Upper lobe of left lung (tissue), 6 donors: ENCODE results near the gene DPP6. TPM values are rescaled to one million over a fixed set of nuclear protein-coding genes. Genes with fewer than 3 reads are reported as not detected.
A peak's percentile ranks its signal among the peaks of the same experiment; 100 is the strongest.

ENCODE experiments used
- ATAC-seq, 2 donors: fragments of 200-7000 bp; cut with Tn5 transposase; one replicate each; pipeline ENCODE4 v1.9.1; 2022; ENCODE audit warnings: mild to moderate bottlenecking in 2 of 2, moderate library complexity in 2 of 2; ENCODE audit not compliant: low FRiP score in 2 of 2
- DNase-seq, 2 donors: peaks; one replicate each; pipeline ENCODE4 v3.0.0-alpha.2; 2019 to 2020
- H3K27ac ChIP-seq, 4 donors: fragments of 200-600 bp; sonication (generic); one replicate each; pipeline ENCODE4 v1.5.1; 2016 to 2019
- H3K27me3 ChIP-seq, 4 donors: fragments of 200-600 bp; sonication (generic); one replicate each; pipeline ENCODE4 v1.5.1; 2017 to 2019
- H3K36me3 ChIP-seq, 4 donors: fragments of 200-600 bp; sonication (generic); one replicate each; pipeline ENCODE4 v1.5.1; 2016 to 2019
- H3K4me1 ChIP-seq, 4 donors: fragments of 200-600 bp; sonication (generic); one replicate each; pipeline ENCODE4 v1.5.1; 2018 to 2019
- H3K4me3 ChIP-seq, 4 donors: fragments of 200-600 bp; sonication (generic); one replicate each; pipeline ENCODE4 v1.5.1; 2017 to 2019; ENCODE audit warnings: mild to moderate bottlenecking in 2 of 4, moderate library complexity in 1 of 4
- H3K9me3 ChIP-seq, 4 donors: fragments of 200-600 bp; sonication (generic); one replicate each; pipeline ENCODE4 v1.5.1; 2018 to 2019
- CTCF ChIP-seq, 6 experiments: fragments of 450-650 bp in 4 of 6; fragments of 200-600 bp in 2 of 6; sonication (generic) in 2 of 6; IDR thresholded peaks; one replicate each; pipeline ENCODE4 v1.5.1; 2016 to 2019; ENCODE audit warnings: antibody characterized with exemption in 6 of 6
- EP300 ChIP-seq, 4 donors: sonication (generic); formaldehyde crosslinking; IDR thresholded peaks; one replicate each; pipeline ENCODE4 v1.5.1; 2017; ENCODE audit warnings: antibody characterized with exemption in 4 of 4, control low read depth in 2 of 4
- POLR2A ChIP-seq, 4 donors: fragments of 450-650 bp; IDR thresholded peaks; one replicate each; pipeline ENCODE4 v1.5.1; 2016 to 2017; ENCODE audit warnings: antibody characterized with exemption in 4 of 4, mild to moderate bottlenecking in 2 of 4
- POLR2AphosphoS5 ChIP-seq, 2 donors: sonication (generic); formaldehyde crosslinking; IDR thresholded peaks; one replicate each; pipeline ENCODE4 v1.5.1; 2017; ENCODE audit warnings: antibody characterized with exemption in 2 of 2
- WGBS, 2 donors: methylation state at CpG; one replicate each; pipeline ENCODE4 v1.1.5; 2017 to 2018; 5-methylcytosine and 5-hydroxymethylcytosine counted together
- total RNA-seq, 6 donors: library from RNA; depleted of rRNA in 4 of 6; stranded (reverse); fragments of >200 nt in 4 of 6; gene quantifications; one replicate each; pipeline versions ENCODE4 v1.1.0 to v1.2.1, GENCODE V29; 2016 to 2021
- donor health status: DM: no; HTN: no; CAD: no; lungs with moderate emphysema.
- donor health status: DM: no; HTN: yes; CAD: no; lungs with severe emphysema.

Gene DPP6
- total RNA-seq, 6 donors from 2014 or later: 0.49 to 3.1 (median 0.86) TPM; not detected in 2

- Histone ChIP-seq H3K4me3 (no peak overlapping the region), H3K9me3 (no peaks in the 10 kb centered on the region), H3K36me3 (no peaks in the 10 kb centered on the region), H3K4me1 (no peaks in the 10 kb centered on the region), H3K27ac (no peak overlapping the region), H3K27me3 (no peaks in the 10 kb centered on the region)
- ATAC-seq: no peak
- DNase-seq: peak in 1 of 2 donors; percentile 50
- WGBS, 2 donors: 77 to 79% methylated on average over 7 to 9 of the region's 9 CpGs
- TF ChIP-seq EP300 (IDR thresholded peaks at IDR 0.05): no peak
- no peak for TF ChIP-seq CTCF (IDR thresholded peaks at IDR 0.05)
- TF ChIP-seq POLR2AphosphoS5 (IDR thresholded peaks at IDR 0.05): no peak
- TF ChIP-seq POLR2A (IDR thresholded peaks at IDR 0.05): no peak
Observed at GRCh38 chr7:154767821-154768415, 715.7 kb downstream of the DPP6 start.

- H3K27me3 ChIP-seq: no peaks in the 10 kb centered on the region
- H3K9me3 ChIP-seq: no peaks in the 10 kb centered on the region
Observed at GRCh38 chr7:154769001-154769400, 716.8 kb downstream of the DPP6 start.

GRCh38 chr7:154769527-154769926 lies 717.3 kb downstream of the DPP6 start:
- DNase-seq (no peak), ATAC-seq (no peak)
- no peaks in the 10 kb centered on the region for H3K4me1 ChIP-seq

More at GRCh38 chr7:154769001-154769400, 716.8 kb downstream of the DPP6 start:
- WGBS, 2 donors: 48 to 50% methylated on average over 4 of the region's 4 CpGs
- TF ChIP-seq POLR2A (IDR thresholded peaks at IDR 0.05) (no peak), POLR2AphosphoS5 (IDR thresholded peaks at IDR 0.05) (no peak), EP300 (IDR thresholded peaks at IDR 0.05) (no peak)
- Histone ChIP-seq H3K27ac (no peak overlapping the region), H3K36me3 (no peaks in the 10 kb centered on the region), H3K4me3 (no peak overlapping the region), H3K4me1 (no peaks in the 10 kb centered on the region)
- no peak for ATAC-seq
- no peak for DNase-seq

GRCh38 chr7:154770361-154770760 lies 718.2 kb downstream of the DPP6 start:
- Histone ChIP-seq H3K4me3 (no peak overlapping the region), H3K4me1 (no peaks in the 10 kb centered on the region), H3K27me3 (no peaks in the 10 kb centered on the region), H3K27ac (no peak overlapping the region), H3K9me3 (no peaks in the 10 kb centered on the region), H3K36me3 (no peaks in the 10 kb centered on the region)
- DNase-seq (no peak), ATAC-seq (no peak)
- no peak for TF ChIP-seq EP300 (IDR thresholded peaks at IDR 0.05)
- WGBS, 2 donors: 86% methylated on average over 2 of the region's 2 CpGs; no CpG with 5 or more reads in 1 of the 2 donors

More at GRCh38 chr7:154769527-154769926, 717.3 kb downstream of the DPP6 start:
- WGBS, 2 donors: 85 to 97% methylated on average over 7 of the region's 7 CpGs
- no peak overlapping the region for H3K4me3 ChIP-seq
- TF ChIP-seq EP300 (IDR thresholded peaks at IDR 0.05): no peak
- TF ChIP-seq CTCF (IDR thresholded peaks at IDR 0.05): no peak
- H3K36me3 ChIP-seq: no peaks in the 10 kb centered on the region
- no peaks in the 10 kb centered on the region for H3K27me3 ChIP-seq
- H3K9me3 ChIP-seq: no peaks in the 10 kb centered on the region
- H3K27ac ChIP-seq: no peak overlapping the region

- H3K4me1 ChIP-seq: no peaks in the 10 kb centered on the region
- WGBS, 2 donors: 55 to 100% methylated on average over 1 of the region's 1 CpG
- no peaks in the 10 kb centered on the region for H3K27me3 ChIP-seq
- ATAC-seq: no peak
- no peak overlapping the region for H3K4me3 ChIP-seq
- no peaks in the 10 kb centered on the region for H3K9me3 ChIP-seq
- DNase-seq: no peak
- no peak for TF ChIP-seq EP300 (IDR thresholded peaks at IDR 0.05)
- no peak for TF ChIP-seq POLR2AphosphoS5 (IDR thresholded peaks at IDR 0.05)
- TF ChIP-seq CTCF (IDR thresholded peaks at IDR 0.05): no peak
- TF ChIP-seq POLR2A (IDR thresholded peaks at IDR 0.05): no peak
- H3K27ac ChIP-seq: no peak overlapping the region
- no peaks in the 10 kb centered on the region for H3K36me3 ChIP-seq
Observed at GRCh38 chr7:154770962-154771361, 718.8 kb downstream of the DPP6 start.
